Glutamatergic neuron (in vitro differentiated cells): Measurements from ENCODE around the gene VPS37C. TPM values are rescaled to one million over a fixed set of nuclear protein-coding genes. Genes with fewer than 3 reads are reported as not detected.

Experiments used
- DNase-seq: peaks from one replicate; pipeline ENCODE4 v3.0.0; 2022
- H3K27ac Mint-ChIP-seq: one replicate; pipeline ENCODE4 v1.8.0; 2020; ENCODE audit warnings: mild to moderate bottlenecking, mixed read lengths, inconsistent platforms; ENCODE audit not compliant: unreplicated experiment
- H3K27me3 Mint-ChIP-seq: one replicate; pipeline ENCODE4 v1.8.0; 2020; ENCODE audit warnings: mild to moderate bottlenecking, moderate library complexity, mixed read lengths, inconsistent platforms; ENCODE audit not compliant: unreplicated experiment
- H3K36me3 Mint-ChIP-seq: one replicate; pipeline ENCODE4 v1.8.0; 2020; ENCODE audit warnings: mild to moderate bottlenecking, mixed read lengths, inconsistent platforms; ENCODE audit not compliant: unreplicated experiment
- H3K4me1 Mint-ChIP-seq: one replicate; pipeline ENCODE4 v1.8.0; 2020; ENCODE audit warnings: mild to moderate bottlenecking, low read depth, mixed read lengths, inconsistent platforms; ENCODE audit not compliant: unreplicated experiment
- H3K4me3 Mint-ChIP-seq: one replicate; pipeline ENCODE4 v1.8.0; 2020; ENCODE audit warnings: mild to moderate bottlenecking, mixed read lengths, inconsistent platforms; ENCODE audit not compliant: unreplicated experiment
- H3K9me3 Mint-ChIP-seq: one replicate; pipeline ENCODE4 v1.8.0; 2020; ENCODE audit warnings: mild to moderate bottlenecking, moderate library complexity, mixed read lengths, inconsistent platforms; ENCODE audit not compliant: unreplicated experiment
- total RNA-seq: library from RNA; stranded (reverse); fragmentation: NEBNext Ultra II Directional; extraction: Animal tissue kit (Norgen Biotek cat#: 25700); gene quantifications from one replicate; pipeline ENCODE4 v1.2.1, GENCODE V29; 2021; ENCODE audit not compliant: unreplicated experiment
- TF ChIP-seq, protein P1 (sequence below): fragments of 200-600 bp; sonication (generic); IDR thresholded peaks from one replicate; pipeline ENCODE4 v1.5.0; 2021; ENCODE audit not compliant: partially characterized antibody, unreplicated experiment

VPS37C gene
- total RNA-seq, 1 donor from 2014 or later: 27.1 TPM

DNA sequence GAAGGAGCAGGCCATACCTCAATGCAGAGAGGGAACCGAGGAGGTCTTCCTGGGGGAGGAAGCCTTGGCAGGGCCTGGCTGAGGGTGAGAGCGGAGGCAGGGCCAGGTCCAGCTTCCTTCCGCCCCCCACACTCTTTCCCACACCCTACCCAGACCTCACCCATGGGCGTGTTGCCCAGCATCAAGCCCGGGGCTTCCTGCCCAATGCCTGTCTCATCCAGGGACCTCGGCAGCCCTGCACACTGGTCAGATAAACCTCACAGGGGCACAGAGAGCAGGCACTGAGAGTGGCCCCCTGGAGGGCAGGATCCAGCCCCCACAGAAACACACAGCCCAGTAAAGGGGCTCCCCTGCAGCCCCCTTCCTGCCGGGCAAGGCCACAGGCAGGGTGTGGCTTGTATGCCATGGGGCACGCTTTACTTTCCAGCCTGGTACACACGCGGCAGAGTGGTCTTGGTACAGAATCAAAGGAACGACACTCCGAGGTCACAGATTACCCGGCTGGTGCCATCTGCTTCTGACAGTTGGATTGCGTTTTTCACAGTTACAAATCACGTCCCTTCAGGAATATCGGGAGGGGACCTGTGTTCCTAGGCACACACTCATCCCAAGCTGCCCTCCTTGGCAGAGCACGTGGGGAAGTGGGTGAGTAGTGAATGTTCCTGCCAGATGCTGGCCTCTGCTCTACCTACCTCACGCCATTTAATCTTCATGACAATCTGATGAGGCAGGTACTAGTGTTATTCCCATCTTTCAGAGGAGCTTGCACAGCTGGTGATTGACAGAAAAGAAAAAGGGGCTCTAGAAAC lies 79.0 kb downstream of the VPS37C start:
- no peaks in the 10 kb centered on the region for H3K4me1 Mint-ChIP-seq

DNA sequence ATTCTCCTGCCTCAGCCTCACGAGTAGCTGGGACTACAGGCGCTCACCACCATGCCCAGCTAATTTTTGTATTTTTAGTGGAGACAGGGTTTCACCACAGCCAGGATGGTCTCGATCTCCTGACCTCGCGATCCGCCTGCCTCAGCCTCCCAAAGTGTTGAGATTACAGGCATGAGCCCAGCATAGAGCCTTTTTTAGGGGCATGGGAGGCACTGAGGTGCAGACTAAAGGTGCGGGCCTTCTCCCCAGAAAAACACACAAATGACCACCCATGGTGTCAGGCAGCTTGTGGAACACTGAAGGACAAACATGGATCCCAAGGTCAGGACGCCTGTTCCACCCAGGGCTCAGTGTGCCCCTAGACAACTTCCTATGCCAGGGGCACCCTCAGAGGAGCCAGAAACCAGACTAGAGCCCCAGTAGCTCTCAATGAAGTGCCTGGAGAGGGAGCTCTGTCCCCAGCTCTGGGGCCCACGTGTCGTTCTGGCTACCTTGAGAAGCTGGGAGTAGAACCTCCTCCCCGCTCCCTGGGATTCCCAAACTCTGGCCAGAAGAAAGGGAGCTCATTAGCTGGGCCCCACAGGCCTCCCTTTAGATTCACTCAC lies 80.1 kb downstream of the VPS37C start:
- Mint-ChIP-seq H3K36me3 (no peaks in the 10 kb centered on the region), H3K27me3 (peaks cover 5% of the 10 kb centered on the region), H3K4me3 (no peak overlapping the region), H3K4me1 (no peaks in the 10 kb centered on the region), H3K9me3 (peaks cover 2% of the 10 kb centered on the region), H3K27ac (no peak overlapping the region)
- no peak for DNase-seq
- TF ChIP-seq, protein P1, sequence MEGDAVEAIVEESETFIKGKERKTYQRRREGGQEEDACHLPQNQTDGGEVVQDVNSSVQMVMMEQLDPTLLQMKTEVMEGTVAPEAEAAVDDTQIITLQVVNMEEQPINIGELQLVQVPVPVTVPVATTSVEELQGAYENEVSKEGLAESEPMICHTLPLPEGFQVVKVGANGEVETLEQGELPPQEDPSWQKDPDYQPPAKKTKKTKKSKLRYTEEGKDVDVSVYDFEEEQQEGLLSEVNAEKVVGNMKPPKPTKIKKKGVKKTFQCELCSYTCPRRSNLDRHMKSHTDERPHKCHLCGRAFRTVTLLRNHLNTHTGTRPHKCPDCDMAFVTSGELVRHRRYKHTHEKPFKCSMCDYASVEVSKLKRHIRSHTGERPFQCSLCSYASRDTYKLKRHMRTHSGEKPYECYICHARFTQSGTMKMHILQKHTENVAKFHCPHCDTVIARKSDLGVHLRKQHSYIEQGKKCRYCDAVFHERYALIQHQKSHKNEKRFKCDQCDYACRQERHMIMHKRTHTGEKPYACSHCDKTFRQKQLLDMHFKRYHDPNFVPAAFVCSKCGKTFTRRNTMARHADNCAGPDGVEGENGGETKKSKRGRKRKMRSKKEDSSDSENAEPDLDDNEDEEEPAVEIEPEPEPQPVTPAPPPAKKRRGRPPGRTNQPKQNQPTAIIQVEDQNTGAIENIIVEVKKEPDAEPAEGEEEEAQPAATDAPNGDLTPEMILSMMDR: no peak

More for the DNA sequence above, 79.0 kb downstream of the VPS37C start:
- no peaks in the 10 kb centered on the region for H3K36me3 Mint-ChIP-seq
- H3K9me3 Mint-ChIP-seq: peaks cover 2% of the 10 kb centered on the region
- TF ChIP-seq, protein P1: no peak
- no peak overlapping the region for H3K27ac Mint-ChIP-seq
- no peak overlapping the region for H3K4me3 Mint-ChIP-seq
- DNase-seq: no peak
- peaks cover 5% of the 10 kb centered on the region for H3K27me3 Mint-ChIP-seq

DNA sequence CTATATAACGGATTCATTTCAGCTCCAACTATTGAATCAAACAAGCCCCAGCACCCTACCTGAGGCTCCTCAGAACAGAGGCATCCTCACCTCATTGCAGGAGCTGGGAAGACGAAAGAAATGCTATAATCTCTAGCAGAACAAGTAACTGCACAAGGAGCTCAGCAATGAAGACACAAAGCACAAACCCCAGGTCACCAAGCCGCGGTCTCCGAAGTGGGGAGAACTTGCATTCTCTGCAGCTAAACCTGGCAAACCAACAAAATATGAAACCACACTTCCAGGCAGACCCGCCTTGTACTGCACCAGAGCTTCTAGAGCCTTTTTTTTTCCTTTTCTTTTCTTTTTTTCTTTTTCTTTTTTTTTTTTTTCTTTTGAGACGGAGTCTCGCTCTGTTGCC lies 80.7 kb downstream of the VPS37C start:
- TF ChIP-seq, protein P1: no peak
- DNase-seq: no peak
- no peak overlapping the region for H3K4me3 Mint-ChIP-seq
- H3K27me3 Mint-ChIP-seq: peaks cover 5% of the 10 kb centered on the region
- no peak overlapping the region for H3K27ac Mint-ChIP-seq
- no peaks in the 10 kb centered on the region for H3K4me1 Mint-ChIP-seq
- H3K9me3 Mint-ChIP-seq: peaks cover 2% of the 10 kb centered on the region
- H3K36me3 Mint-ChIP-seq: no peaks in the 10 kb centered on the region

Other genes starting within 250 kb of the VPS37C start
- gene TMEM109, start 247.3 kb downstream of the VPS37C start, total RNA-seq: 4.0 TPM
- 664 TPM for gene TMEM132A, start 237.0 kb downstream of the VPS37C start, total RNA-seq
- 4.4 TPM for gene SLC15A3, start 209.2 kb downstream of the VPS37C start, total RNA-seq
- not detected for gene CD6, start 189.7 kb downstream of the VPS37C start, total RNA-seq
- gene CD5, start 58.9 kb downstream of the VPS37C start, total RNA-seq: not detected
- not detected for gene PGA3, start 42.1 kb upstream of the VPS37C start, total RNA-seq
- gene PGA4, start 60.9 kb upstream of the VPS37C start, total RNA-seq: not detected
- gene PGA5, start 79.7 kb upstream of the VPS37C start, total RNA-seq: not detected
- gene VWCE, start 133.9 kb upstream of the VPS37C start, total RNA-seq: 27.3 TPM
- gene DDB1, start 171.7 kb upstream of the VPS37C start, total RNA-seq: 259 TPM
- gene TKFC, start 171.8 kb upstream of the VPS37C start, total RNA-seq: 59.6 TPM
- 20.6 TPM for gene CYB561A3, start 200.5 kb upstream of the VPS37C start, total RNA-seq
- 23.3 TPM for gene TMEM138, start 200.9 kb upstream of the VPS37C start, total RNA-seq
- gene TMEM216, start 231.2 kb upstream of the VPS37C start, total RNA-seq: 7.8 TPM